DMS 273 (cell line): Measurements from ENCODE around the gene RASSF8.

Experiments
- DNase-seq: peaks from one replicate; lab custom pipeline; 2025; ENCODE audit not compliant: unreplicated experiment; lab: John Stamatoyannopoulos, UW

Gene RASSF8

DNA sequence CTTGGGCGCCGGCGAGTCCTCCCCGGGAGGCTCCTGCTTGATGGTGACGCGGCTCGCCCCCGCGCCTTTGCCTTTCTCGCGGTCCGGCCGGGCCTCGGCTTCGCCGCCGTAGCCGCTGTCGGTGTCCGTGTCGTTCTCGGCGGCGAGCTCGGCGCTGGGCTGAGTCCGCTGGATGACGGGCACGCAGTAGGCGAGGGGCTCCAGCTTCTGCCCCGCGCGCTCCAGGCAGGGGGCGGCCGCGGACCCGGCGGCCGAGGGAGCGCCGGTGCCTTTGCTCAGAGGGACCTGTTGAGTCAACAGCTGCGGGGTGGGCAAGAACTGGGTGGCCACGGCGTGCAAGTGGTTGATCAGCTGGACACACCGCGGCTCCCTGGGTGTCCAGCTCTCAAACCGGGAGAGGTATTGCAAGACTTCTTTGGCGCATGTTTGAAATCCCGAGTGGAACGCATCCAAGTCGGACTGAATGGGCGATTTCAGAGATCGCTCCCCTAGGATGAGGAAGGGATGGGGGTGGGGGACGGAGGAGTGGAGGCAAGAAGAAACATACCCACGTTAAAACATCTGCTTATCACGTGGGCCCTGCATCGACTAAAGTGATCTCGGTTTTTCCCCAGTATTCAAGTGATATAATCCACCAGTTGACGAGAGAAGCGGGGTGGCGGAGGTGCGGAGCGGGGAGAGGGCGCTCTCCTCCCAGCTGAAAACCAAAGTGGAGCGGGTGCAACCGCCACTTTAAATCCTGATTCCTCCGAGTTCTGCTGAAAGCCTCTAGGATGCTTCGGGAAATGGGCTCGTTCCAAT is 164.4 kb downstream of the RASSF8 start:
- peak; percentile 86 for DNase-seq

DNA sequence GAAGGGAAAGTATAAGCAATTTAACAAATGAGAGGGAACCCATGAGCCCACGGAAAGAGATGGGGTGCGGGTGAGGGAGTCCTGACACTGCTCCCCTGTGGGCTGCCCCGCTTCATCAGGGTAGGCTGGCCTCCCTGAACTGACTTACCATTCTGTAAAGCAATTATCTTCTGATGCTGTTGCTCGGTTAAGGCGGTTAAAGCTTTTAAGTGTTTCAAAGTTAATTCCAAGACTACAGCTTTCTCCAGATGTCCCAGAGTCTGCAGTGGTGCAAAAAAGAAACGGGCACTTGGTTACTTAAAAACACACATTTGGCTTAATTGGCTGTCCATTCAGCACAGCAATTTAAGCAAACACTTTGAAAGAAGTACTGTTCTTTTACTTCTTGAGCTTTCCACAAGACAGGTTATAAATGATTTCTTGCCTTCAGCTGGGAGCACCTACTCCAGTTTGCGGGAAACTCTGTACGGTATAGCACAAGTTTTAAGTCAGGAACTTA is 165.0 kb downstream of the RASSF8 start:
- DNase-seq = no peak

DNA sequence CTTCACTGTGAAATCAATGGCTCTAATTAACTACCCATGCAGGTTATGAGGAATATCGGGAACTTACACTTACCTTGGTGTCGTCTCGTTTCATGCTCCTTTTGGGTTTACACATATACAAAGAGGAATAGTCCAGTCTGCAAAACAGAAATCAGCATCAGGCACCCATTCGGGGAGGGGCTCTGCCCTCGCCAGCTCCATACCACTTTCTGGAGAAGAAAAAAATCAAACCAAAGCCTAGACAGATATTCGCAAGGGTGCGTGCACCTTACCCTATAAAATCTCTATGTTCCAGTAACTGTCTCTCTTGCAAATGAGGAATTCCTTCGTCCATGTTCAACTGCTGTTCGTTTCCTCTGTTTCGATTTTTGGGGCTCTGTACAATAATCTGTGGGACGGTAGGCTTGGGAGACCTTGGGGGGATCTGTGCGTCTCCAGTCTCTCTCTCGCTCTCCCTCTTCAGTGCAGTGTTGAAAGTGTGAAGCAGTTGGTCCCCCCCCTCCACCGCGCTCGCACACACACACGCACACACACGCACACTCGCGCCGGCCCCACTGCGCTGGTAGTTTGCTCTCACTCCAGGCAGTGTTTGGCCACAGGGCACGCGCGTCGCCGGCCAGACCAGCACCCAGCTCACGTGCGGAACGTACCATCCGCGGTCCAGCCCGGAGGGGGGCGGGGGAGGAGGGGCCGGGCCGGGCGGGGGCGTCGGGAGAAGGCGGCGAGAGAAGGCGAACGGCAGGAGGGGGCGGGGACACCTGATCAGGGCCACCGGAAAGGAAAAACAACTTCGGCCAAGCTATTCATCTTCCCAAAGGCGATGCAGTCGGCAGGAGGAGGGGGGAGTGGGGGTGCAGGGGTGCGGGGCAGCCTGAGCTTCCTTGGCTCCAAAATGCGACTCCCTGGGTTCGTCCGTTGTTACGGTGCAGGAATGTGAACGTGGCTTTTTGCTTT is 166.2 kb downstream of the RASSF8 start, which contains the start of gene BHLHE41:
BHLHE41 (minus strand) TSS at position 592 of the 954 bp plus-strand sequence; CDS start at position 334, 258 bp downstream.
- DNase-seq = peak; percentile 70

DNA sequence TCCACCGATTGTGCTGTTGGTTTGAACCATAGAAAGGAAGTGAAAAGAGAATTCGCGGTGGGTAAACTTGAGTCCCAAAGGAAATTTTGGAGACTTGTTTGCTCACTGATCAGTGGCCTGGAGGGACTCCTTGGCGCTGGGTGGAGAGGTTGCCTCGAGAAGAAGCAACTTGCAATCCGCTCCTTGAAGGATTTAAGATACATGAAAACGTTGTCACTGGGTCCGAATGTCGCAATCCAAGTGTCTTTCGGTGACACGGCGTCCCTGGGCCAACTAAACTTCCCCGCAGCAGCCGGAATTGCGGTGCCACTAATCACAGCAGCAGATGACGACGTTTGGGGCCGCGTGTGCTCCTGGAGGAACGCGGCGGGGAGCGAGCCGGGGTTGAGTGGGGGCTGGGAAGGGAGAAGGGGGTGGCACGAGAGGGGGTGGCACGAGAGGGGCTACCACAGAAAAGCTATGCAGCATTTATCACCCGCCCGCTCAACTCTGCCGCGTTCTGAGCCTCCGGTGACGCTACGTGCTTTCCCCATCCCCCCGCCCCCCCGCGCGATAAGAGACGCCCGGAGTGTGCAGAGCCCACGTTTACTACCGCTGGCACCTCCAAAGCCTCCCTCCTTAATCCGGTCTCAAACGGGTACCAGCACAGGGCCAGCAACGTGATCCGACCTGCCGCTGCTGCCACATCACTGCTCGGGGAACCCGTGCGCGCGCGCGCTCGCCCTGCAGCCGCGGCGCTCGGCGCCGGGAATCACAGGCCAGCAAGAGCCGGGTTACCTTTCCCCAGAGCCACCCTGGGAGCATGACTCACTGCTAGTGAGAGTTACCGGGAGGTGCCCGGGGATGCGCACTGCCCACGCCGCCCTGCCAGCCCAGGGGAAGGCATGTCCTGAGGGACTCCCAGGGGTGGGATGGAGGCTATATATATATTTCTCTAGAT is 167.2 kb downstream of the RASSF8 start:
- peak; percentile 90 for DNase-seq

DNA sequence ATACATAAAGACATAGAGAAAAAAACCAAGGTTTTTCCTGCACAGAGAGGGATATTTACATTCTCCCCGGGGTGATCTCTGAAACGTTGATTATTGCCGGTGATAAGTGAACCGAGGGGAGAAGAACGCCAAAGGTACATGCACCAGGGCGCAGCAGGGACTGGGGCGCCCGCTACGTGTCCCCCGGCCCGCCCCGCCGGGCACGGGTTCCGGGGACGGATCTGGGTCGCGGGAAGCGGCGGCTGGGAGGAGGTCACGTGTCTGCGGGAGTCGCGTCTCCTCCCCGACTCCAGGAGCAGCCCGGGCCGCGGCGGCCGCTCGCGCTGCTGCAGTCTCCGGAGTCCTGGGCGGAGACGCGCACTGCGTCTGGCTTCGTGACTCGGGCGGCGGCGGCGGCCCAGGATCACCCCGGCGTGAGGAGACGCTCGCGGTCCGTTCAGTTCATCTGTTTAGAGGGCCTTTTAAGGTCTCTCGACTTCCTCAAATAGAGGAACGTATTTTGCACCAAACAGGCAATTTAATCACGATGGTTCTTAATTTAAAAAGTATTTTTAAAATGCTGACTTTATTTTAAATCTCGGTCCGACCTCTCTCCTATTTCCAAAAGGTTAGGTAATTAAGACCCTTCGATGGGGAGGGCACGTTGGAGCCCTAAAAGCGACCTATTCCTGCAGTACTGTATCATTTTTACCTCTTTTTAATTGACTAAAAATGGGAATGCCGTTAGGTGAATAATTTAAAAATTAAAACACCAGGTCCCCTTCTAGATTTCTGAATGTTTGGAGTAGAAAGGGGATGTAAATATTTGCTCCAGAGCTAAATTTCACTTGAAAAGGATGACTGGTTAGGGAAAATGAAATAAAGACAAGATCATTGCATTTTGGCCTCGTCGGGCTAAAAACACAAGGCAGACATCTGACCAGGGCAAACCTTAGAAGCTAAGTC is 168.1 kb downstream of the RASSF8 start:
- DNase-seq = peak; percentile 93

DNA sequence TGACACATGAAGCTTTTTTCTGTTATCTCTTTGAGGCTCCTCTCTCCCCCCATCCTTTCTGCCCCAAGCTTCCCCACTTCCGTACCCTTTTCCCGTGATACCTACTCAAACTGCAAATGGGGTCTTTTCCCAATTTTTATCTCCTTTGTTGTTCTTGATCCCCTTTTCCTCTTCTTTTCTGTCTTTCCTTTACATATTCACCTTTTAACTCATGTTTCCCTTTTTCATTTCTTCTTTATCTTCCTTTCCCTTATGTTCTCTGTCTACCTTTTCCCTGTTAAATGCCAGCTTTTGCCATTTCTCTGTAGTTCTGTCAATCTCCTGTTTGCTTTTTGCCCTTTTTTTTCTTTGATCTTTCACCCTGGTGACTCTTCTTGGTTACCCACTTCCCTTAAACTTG is 168.9 kb downstream of the RASSF8 start:
- DNase-seq = no peak

DNA sequence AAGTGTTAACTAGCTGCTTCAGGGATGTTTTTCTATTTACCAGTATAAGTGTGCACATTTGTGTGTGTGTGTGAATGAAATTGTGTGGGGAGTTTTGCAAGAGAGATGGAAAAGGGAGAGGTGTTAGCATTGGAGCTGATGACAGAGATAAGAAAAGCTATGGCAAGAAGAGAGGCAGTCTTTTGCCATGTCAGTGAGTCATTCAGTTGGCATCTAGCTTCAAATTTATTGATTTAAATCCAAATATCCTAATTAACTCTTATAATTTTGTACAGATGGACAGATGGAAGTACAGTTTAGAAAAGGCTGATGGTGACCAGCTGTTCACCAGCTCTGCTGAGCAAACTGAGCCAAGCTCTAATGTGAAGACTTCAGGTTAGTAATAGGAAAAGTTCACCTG is 169.7 kb downstream of the RASSF8 start:
- DNase-seq = peak; percentile 46
